ENCODE results near the gene SAXO1.

SAXO1 gene

GRCh38 chr9:18910916-18911315 lies 122.1 kb downstream of the SAXO1 start:
- TF ChIP-seq CTCF (conservative IDR thresholded peaks at IDR 0.05) (no peak), ZFX (IDR thresholded peaks at IDR 0.05) (no peak)
- no peak overlapping the region for H3K27ac ChIP-seq

- no peak overlapping the region for H3K27ac ChIP-seq
- TF ChIP-seq CTCF (conservative IDR thresholded peaks at IDR 0.05) (no peak), ZFX (IDR thresholded peaks at IDR 0.05) (no peak)
These were observed 122.6 kb downstream of the SAXO1 start for GRCh38 chr9:18910435-18910834.

GRCh38 chr9:18909140-18910018 lies 123.6 kb downstream of the SAXO1 start:
- H3K27ac ChIP-seq, result no peak overlapping the region
- TF ChIP-seq CTCF (conservative IDR thresholded peaks at IDR 0.05) (no peak), ZFX (IDR thresholded peaks at IDR 0.05) (no peak)

- H3K27ac ChIP-seq, result no peak overlapping the region
- TF ChIP-seq CTCF (conservative IDR thresholded peaks at IDR 0.05) (no peak), ZFX (IDR thresholded peaks at IDR 0.05) (no peak)
These were observed 124.9 kb downstream of the SAXO1 start for GRCh38 chr9:18907927-18908625.

GRCh38 chr9:18906656-18907395 lies 126.2 kb downstream of the SAXO1 start:
- TF ChIP-seq CTCF (conservative IDR thresholded peaks at IDR 0.05), result no peak
- no peak for TF ChIP-seq ZFX (IDR thresholded peaks at IDR 0.05)
- no peak overlapping the region for H3K27ac ChIP-seq

GRCh38 chr9:18905883-18906629 lies 127.0 kb downstream of the SAXO1 start:
- no peak for TF ChIP-seq CTCF (conservative IDR thresholded peaks at IDR 0.05)
- TF ChIP-seq ZFX (IDR thresholded peaks at IDR 0.05), result no peak
- H3K27ac ChIP-seq, result no peak overlapping the region

Data from C4-2B (cell line).